ENCODE data around the gene SCN1B.

DNA sequence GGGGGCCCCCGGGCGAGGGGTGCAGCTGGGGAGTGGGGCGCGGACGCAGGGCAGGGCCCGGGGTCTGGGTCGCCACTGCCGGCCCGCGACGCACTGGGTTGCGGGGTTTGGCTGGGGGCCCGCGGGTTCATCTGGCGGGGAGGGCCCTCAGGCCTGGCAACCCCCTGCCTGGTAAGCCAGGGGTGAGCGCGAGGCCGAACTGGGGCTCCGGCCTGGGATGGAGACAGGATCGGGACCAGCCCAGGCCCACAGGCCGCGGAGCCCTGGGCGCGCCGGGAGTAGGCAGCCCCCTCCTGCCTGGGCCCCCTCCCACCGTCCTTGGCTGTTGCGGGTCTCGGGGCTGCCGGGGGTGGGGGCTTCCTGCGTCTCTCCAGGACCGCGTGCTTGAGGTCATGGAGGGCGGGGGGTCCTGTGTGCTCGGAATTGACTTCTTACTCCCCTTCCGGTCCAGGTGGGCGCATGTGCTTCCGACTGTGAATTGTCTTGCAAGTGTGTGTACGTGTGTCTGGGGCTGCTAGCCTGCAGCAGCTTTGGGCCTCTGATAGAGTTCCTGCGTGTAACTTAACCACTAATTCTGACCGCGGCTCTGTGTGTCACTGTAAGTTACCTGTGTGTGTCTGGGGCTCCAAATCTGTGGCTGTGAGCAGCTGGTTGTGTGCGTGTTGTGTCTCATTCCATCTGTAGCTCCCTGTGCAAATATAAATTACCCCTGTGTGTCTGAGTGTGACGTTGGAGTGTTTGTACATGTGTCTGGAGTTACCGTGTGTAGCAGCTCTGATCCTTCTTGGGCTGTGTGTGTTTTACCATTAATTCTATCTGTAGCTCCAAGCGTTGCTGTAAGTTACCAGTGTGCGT, 29.4 kb upstream of the SCN1B start:
- TF ChIP-seq ZBTB1 (tag by site-specific recombination; IDR thresholded peaks at IDR 0.05) (no peak), ZNF10 (tag by site-specific recombination; IDR thresholded peaks at IDR 0.05) (no peak), ZBTB21 (tag by site-specific recombination; IDR thresholded peaks at IDR 0.05) (no peak; the same call in none of the 2 replicates), ZNF174 (tag by site-specific recombination; IDR thresholded peaks at IDR 0.05) (no peak), ZNF138 (tag by site-specific recombination; IDR thresholded peaks at IDR 0.05; ENCODE audit: borderline replicate concordance) (no peak), ZNF530 (tag by site-specific recombination; IDR thresholded peaks at IDR 0.05; ENCODE audit: low read depth) (no peak)
- TF ChIP-seq, protein P1, sequence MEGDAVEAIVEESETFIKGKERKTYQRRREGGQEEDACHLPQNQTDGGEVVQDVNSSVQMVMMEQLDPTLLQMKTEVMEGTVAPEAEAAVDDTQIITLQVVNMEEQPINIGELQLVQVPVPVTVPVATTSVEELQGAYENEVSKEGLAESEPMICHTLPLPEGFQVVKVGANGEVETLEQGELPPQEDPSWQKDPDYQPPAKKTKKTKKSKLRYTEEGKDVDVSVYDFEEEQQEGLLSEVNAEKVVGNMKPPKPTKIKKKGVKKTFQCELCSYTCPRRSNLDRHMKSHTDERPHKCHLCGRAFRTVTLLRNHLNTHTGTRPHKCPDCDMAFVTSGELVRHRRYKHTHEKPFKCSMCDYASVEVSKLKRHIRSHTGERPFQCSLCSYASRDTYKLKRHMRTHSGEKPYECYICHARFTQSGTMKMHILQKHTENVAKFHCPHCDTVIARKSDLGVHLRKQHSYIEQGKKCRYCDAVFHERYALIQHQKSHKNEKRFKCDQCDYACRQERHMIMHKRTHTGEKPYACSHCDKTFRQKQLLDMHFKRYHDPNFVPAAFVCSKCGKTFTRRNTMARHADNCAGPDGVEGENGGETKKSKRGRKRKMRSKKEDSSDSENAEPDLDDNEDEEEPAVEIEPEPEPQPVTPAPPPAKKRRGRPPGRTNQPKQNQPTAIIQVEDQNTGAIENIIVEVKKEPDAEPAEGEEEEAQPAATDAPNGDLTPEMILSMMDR (tag by site-specific recombination; IDR thresholded peaks at IDR 0.05): no peak

All from HEK293 (cell line).